AG04450 (cell line): ENCODE results near the gene PM20D1. TPM values are rescaled to one million over a fixed set of nuclear protein-coding genes. Genes with fewer than 3 reads are reported as not detected.
A peak's percentile ranks its signal among the peaks of the same experiment; 100 is the strongest.

Experiments used
- CTCF ChIA-PET: fragments of 300-600, 350-600 bp; formaldehyde crosslinking; extraction: SDS; loops from one replicate; lab custom pipeline; 2022; ENCODE audit warnings: antibody characterized with exemption, inconsistent platforms; lab: Charles Lee
- POLR2A ChIA-PET: fragments of 350-600 bp; formaldehyde crosslinking; extraction: SDS; loops from one replicate; lab custom pipeline; 2021; ENCODE audit warnings: antibody characterized with exemption, inconsistent platforms; lab: Yijun Ruan, JAX
- DNase-seq: peaks from one replicate; pipeline ENCODE4 v3.0.0-alpha.2; 2011; ENCODE audit warnings: low read depth, low spot score
- H3K27ac ChIP-seq: one replicate; pipeline ENCODE4 v1.5.1; 2012; ENCODE audit warnings: low read depth, low read length, control low read depth
- H3K27me3 ChIP-seq: one replicate; pipeline ENCODE4 v1.6.0; 2012; ENCODE audit warnings: low read length; ENCODE audit not compliant: control insufficient read depth, insufficient read depth
- H3K4me3 ChIP-seq: 2 replicates; pipeline ENCODE4 v1.5.1; 2011; ENCODE audit warnings: mild to moderate bottlenecking, low read depth, low read length, control low read depth
- H3K9me3 ChIP-seq: 2 replicates; pipeline ENCODE4 v1.5.1; 2012; ENCODE audit warnings: low read length; ENCODE audit not compliant: control insufficient read depth, insufficient read depth
- polyA plus RNA-seq: library from polyadenylated mRNA; depleted of rRNA; stranded (reverse); fragments of >200 nt; gene quantifications from 2 replicates; pipeline ENCODE4 v1.2.3, GENCODE V29; 2011
- TF ChIP-seq, protein P1 (sequence below): IDR thresholded peaks from 2 replicates; pipeline ENCODE4 v1.5.1; 2011; ENCODE audit warnings: low read depth, low read length, control low read depth, inconsistent platforms

PM20D1 gene
- polyA plus RNA-seq, 1 experiment = not detected

DNA sequence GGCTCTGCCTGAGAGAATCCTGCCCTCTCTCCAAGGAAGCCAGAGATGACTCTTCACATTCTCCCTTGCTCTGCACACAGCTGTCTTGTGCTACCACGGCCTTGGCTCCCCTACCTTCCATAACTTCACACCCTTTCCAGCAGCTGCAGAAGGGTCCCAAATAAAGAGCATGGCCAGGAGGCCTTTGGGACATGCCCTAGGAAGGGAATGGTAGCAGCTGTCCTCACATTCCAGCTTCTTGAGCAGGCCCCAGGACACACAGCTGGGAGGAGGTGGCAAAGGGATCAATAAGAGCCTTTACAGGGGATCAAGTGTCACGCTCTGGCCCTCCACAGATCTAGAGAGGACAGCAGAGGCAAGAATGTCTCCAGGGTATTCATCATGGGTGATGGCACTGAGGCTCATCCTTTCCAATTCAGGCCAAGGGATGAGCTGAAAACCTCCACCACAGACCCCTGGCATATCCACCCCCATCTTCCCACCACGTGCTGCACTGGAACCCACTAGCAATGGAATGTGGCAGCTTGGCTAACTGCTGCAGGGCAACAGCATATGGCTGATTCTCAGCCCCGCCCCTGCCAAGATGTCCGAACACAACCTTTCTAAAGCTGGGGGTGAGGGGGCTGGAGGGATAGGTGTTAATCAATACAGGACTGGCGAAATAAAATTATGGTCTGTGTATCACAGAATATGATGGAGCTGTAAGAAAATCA is 56.8 kb downstream of the PM20D1 start:
- no peak overlapping the region for H3K4me3 ChIP-seq
- DNase-seq = no peak
- no peaks in the 10 kb centered on the region for H3K9me3 ChIP-seq
- no peaks in the 10 kb centered on the region for H3K27me3 ChIP-seq
- TF ChIP-seq, protein P1, sequence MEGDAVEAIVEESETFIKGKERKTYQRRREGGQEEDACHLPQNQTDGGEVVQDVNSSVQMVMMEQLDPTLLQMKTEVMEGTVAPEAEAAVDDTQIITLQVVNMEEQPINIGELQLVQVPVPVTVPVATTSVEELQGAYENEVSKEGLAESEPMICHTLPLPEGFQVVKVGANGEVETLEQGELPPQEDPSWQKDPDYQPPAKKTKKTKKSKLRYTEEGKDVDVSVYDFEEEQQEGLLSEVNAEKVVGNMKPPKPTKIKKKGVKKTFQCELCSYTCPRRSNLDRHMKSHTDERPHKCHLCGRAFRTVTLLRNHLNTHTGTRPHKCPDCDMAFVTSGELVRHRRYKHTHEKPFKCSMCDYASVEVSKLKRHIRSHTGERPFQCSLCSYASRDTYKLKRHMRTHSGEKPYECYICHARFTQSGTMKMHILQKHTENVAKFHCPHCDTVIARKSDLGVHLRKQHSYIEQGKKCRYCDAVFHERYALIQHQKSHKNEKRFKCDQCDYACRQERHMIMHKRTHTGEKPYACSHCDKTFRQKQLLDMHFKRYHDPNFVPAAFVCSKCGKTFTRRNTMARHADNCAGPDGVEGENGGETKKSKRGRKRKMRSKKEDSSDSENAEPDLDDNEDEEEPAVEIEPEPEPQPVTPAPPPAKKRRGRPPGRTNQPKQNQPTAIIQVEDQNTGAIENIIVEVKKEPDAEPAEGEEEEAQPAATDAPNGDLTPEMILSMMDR = no peak
- ChIA-PET CTCF (interaction anchor here (0.7 to 6.3 kb wide), 11 partner anchors 12 to 313 kb away, joined by 3 to 197 read pairs (median 8); partner anchors contain the start of gene RAB29), POLR2A (interaction anchor here (0.9 kb wide), 1 partner anchor 114 kb away, joined by 3 read pairs; no protein-coding TSS in a partner anchor)
- no peak overlapping the region for H3K27ac ChIP-seq

DNA sequence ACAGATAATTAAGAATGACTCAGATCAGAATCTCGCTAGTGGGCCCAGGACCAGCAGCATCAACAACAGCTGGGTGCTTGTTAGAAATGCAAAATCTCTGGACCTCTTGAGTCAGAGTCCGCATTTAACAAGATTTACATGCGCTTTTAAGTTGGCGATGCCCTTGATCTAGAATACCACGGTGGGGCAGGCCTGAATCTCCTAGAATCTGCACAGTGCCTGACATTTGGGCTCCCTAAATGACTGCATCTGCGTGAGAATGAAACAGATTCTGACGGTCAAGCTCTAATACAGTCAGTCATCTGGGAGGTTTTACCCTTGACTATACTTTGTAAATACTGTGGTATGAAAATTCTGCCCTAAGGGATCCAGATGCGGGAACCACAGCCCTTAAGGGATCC is 57.5 kb downstream of the PM20D1 start:
- ChIA-PET POLR2A (interaction anchor here (1.2 kb wide), 1 partner anchor 185 kb away, joined by 5 read pairs; no protein-coding TSS in a partner anchor), CTCF (interaction anchor here (0.5 to 6.3 kb wide), 23 partner anchors 10 to 314 kb away, joined by 3 to 197 read pairs (median 7); partner anchors contain the start of gene RAB29)
- TF ChIP-seq, protein P1 = no peak
- Histone ChIP-seq H3K27me3 (no peaks in the 10 kb centered on the region), H3K27ac (no peak overlapping the region), H3K4me3 (no peak overlapping the region), H3K9me3 (no peaks in the 10 kb centered on the region)
- DNase-seq = no peak

DNA sequence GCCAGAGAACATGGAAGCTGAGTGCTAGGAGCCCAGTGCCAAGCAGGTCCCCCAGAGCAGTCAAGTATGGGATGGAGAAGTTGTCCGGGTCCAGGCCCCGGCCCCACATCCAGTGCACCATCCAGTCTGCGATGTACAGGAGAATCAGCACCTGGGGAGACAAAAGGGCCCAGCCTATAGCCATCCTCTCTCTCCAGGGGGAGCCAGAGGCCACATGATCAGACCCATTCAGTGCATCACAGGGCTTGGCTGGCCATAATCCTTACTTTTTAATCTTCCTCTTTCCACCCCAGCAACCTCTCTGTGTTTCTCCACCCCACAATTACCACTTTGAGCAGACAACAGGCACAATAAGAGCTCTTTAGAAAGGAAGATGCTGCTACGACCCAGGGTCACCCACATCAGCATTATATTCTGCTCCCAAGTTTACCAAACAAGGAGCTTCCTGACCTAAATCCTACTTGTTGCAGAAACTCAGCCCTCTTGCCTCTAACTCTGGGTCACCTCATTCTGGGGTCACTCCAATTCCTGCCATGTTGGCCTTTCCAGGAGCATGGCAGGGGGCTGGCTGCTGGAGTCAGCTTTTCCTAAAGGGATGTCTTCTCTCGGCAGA is 58.3 kb downstream of the PM20D1 start:
- Histone ChIP-seq H3K27ac (no peak overlapping the region), H3K27me3 (no peaks in the 10 kb centered on the region), H3K9me3 (no peaks in the 10 kb centered on the region), H3K4me3 (no peak overlapping the region)
- no peak for DNase-seq
- TF ChIP-seq, protein P1 = peak; percentile 90
- ChIA-PET POLR2A (interaction anchor here (0.7 to 1.2 kb wide), 2 partner anchors 42 to 186 kb away, joined by 3 to 5 read pairs; no protein-coding TSS in a partner anchor), CTCF (interaction anchor here (0.5 to 6.3 kb wide), 34 partner anchors 8 to 317 kb away, joined by 3 to 197 read pairs (median 4); partner anchors contain the start of gene RAB29)

DNA sequence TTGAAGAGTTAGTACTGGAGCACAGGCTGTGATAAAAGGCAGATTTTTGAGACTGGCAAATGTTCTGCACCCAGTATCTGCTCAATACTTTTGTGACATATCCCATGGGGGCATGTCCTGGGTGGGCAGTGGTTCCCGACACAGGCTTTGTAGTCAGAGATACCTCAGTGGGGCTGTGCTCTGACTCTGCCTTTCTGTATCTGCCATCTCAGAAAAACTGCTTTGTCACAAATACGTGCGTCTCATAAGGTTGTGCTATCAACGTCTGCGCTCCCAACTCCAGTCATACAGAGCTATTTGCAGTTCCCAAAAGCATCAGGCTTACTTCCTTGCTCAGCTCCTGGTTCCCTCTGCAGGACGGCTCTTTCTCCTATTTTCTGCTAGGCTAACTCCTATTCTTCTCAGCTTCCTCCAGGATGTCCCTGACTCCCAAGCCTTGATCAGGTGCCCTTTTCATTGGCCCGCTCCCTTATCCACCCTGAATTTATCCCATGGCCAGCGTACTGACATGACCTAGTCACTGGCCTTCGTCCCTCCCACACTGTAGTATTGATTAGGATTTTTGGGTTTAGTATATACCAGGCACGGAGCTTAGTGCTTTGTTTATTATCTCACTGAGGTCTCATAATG is 62.5 kb downstream of the PM20D1 start:
- H3K9me3 ChIP-seq = no peaks in the 10 kb centered on the region
- DNase-seq = no peak
- H3K27me3 ChIP-seq = no peaks in the 10 kb centered on the region
- TF ChIP-seq, protein P1 = no peak
- POLR2A ChIA-PET = no interaction called here
- no peak overlapping the region for H3K27ac ChIP-seq
- no peak overlapping the region for H3K4me3 ChIP-seq
- CTCF ChIA-PET = interaction anchor here (0.5 to 5.2 kb wide), 4 partner anchors 24 to 190 kb away, joined by 3 to 42 read pairs (median 4); no protein-coding TSS in a partner anchor
